Fibroblast of villous mesenchyme (primary cell): ENCODE data around the gene RABGEF1. TPM values are rescaled to one million over a fixed set of nuclear protein-coding genes. Genes with fewer than 3 reads are reported as not detected.
"Not testable (repeated sequence)": the region's sequence is repeated elsewhere in the genome, so short reads cannot be mapped to it uniquely, and the experiment has no call there.

ENCODE experiments used
- DNase-seq: peaks from one replicate; pipeline ENCODE4 v3.0.0-alpha.2; 2010; ENCODE audit warnings: low read depth
- H3K4me3 ChIP-seq: 2 replicates; pipeline ENCODE4 v1.5.1; 2011; ENCODE audit warnings: low read depth, mild to moderate bottlenecking, low read length
- total RNA-seq: library from RNA; depleted of rRNA; stranded (reverse); fragments of >200 nt; gene quantifications from 2 replicates; pipeline ENCODE4 v1.2.3, GENCODE V29; 2012
- TF ChIP-seq, protein P1 (sequence below): IDR thresholded peaks from 2 replicates; pipeline ENCODE4 v1.5.1; 2012; ENCODE audit warnings: low read depth, mild to moderate bottlenecking, low read length; ENCODE audit not compliant: insufficient read depth

RABGEF1 gene
- total RNA-seq, 1 donor = 61.7 TPM

DNA sequence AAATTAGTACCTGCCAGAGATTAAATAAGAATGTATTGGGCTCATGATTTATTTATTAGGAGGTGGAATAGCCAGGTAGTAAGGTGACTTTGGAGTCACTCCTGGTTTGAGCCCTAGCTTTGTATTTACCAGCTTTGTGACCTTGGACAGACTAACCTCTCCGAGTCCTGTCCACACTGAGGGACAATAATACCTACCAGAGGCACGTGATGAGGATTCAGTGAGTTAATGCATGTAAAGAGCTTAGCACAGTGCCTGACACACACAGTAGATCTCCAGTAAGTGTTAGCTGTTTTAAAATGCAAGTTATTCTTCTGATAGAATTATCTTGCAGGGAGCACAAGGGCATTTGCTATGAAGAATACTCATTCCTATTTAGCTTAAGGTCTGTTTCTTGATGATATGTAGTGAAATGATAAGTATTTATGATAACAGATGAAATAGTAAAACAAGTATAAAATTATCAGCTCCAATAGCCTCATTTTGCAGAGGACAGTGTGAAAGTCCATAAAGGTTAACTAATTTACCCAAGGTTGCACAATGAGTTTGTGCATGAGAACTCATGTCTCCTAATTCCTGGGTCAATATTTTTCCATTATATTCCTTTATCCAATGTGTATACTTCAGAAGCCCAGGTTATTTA, 36.4 kb downstream of the RABGEF1 start:
- no peak for DNase-seq
- no peak overlapping the region for H3K4me3 ChIP-seq
- TF ChIP-seq, protein P1, sequence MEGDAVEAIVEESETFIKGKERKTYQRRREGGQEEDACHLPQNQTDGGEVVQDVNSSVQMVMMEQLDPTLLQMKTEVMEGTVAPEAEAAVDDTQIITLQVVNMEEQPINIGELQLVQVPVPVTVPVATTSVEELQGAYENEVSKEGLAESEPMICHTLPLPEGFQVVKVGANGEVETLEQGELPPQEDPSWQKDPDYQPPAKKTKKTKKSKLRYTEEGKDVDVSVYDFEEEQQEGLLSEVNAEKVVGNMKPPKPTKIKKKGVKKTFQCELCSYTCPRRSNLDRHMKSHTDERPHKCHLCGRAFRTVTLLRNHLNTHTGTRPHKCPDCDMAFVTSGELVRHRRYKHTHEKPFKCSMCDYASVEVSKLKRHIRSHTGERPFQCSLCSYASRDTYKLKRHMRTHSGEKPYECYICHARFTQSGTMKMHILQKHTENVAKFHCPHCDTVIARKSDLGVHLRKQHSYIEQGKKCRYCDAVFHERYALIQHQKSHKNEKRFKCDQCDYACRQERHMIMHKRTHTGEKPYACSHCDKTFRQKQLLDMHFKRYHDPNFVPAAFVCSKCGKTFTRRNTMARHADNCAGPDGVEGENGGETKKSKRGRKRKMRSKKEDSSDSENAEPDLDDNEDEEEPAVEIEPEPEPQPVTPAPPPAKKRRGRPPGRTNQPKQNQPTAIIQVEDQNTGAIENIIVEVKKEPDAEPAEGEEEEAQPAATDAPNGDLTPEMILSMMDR = no peak

DNA sequence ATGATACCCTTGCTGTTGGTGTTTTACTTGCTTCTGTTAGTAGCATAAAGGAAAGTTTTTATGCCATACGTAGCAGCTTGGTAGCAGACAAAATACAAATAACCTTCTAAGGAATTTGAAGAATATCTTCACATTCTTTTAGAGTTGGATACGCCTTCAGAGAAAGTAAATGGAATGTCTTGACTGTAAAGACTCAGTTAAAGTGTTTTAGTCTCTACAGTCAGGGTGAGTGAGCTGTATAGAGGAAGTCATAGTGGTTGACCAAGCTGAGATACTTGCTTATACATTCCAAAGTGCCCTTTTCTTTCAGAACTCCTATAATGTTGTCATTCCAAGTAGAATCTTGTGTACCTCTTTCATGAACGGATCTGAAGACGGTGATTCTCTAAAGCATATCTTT, 37.7 kb downstream of the RABGEF1 start:
- H3K4me3 ChIP-seq = no peak overlapping the region
- peak; percentile 18 for DNase-seq
- TF ChIP-seq, protein P1 = no peak

DNA sequence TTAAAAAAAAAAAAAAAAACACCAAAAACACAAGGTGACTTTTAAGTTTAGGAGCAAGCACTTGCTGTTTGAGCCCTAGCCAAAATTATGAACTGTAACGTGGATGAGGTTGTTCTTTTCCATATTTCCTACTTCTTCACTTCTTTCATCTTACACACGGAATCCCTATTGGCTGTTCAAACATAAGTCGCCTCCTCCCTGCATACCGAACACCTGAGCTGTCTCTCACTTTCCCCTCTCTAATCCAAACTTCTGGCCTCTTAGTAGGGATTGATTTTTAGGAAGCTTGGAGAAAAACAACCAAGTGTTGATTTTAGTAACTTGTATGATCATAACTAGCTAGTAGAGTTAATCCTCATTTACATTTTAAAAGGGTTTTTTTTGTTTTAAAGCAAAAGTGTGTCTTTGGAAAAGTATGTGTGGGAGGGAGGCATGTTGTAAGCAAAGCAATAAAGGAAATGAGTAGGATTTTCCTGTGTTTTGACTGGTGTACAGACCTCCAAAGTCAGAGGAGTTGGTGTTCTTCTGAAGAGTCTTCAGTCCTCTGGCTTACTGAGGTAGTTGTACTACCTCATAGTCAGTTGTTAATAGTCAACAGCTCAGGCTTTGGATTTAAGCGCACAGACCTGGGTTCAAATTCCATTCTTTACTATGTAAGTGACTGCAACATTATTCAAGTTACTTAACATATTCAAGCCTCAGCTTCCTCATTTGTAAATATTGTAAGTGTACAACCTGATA, 39.3 kb downstream of the RABGEF1 start:
- TF ChIP-seq, protein P1 = no peak
- no peak overlapping the region for H3K4me3 ChIP-seq
- peak; percentile 63 for DNase-seq

DNA sequence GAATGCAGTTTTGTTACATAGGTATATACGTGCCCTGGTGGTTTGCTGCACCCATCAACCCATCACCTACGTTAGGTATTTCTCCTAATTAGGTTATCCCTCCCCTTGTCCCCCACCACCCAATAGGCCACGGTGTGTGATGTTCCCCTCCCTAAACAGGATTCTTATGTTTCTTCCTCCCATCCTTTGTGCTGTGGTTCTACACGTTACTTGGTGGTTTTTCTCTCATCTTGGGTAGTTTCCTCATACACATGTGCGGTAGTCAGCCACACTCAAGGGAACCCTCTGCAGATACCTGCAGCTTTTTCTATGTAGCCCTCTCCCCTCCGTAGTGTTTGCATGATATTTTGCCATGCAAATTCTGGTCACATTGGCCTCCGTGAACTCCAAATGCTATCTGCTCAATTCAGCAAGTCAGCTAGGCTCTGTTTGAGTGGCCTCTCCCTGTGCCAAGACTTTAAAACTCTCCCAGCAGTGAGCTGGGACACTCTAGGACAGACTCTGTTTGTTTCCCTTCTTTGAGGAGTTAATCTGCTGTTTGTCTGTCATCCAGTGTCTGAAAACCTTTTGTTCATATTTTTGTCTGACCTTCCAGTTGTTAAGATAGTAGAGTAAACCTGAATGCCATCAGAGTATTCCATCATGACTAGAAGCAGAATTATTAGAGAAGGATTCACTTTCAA, 41.0 kb downstream of the RABGEF1 start:
- TF ChIP-seq, protein P1 = no peak
- H3K4me3 ChIP-seq = no peak overlapping the region
- no peak for DNase-seq

DNA sequence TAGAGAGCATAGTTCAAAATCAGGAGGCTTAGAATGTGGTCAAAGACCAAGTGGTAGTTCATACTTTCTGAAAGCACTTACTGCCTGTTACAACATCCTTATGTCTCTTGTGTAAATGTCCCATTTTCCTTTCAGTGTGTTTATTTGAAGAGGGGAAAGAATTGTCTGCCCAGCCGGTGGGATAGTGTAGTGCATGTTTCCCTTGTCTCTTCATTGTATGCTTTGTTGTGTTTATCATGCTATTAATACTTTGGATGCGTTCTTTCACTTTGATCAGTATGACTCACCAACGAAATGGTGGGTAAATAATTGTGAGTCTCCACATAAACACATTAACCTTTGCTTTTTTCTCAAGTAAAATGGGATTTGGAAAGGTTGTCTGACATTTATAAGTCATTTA, 42.3 kb downstream of the RABGEF1 start:
- not testable (repeated sequence) for H3K4me3 ChIP-seq
- DNase-seq = peak; percentile 55

DNA sequence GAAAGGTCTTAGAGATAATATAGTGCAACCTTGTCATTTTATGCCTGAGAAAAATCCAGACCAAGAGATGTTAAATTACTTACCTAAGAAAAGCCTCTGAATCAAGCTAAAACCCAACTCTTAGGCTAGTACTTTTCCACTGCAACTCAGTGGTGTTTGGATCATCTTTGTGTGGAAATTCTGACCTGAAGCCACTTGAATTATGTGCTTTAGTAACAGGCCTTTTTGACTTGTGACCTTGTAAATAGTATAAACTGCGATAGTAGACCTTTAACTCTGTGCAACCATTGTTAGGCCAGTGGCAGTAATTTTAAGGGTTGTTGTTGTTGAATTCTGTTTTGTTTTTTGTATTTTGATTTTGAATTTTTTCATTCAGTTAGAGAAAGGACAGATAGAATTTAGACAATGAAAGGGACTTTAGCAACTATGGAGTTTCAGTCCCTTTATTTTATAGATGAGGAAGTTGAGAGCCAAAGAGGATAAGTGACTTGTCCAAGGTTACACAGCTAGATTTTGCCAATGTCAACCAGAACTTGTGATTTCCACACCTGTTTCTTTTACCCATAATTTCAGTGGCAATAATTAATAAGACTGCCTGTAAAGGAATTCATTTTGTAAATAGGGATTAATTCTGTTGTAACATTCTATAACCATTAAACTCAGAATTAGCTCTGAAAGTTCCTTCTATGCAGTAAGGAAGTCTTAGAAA, 43.5 kb downstream of the RABGEF1 start:
- not testable (repeated sequence) for DNase-seq, H3K4me3 ChIP-seq

DNA sequence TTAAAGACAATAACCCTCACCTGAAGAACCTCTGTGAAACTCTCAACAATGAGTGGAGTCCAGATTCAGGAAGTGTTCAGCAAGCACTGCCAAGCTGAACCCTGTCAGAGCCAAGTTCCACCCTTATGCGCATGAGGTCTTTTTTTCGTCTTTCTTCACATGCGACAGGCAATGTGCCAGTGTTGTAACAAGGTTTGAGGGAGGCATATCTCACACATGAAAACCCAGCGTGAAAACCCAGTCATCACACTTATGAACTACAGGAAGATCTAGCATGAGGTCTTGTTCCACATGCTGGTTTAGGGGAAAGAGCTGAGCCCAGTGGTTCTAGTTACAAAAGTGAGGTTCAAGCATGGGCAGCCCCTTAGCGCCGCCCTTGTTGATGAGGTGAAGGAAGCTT, 49.7 kb downstream of the RABGEF1 start:
- TF ChIP-seq, protein P1 = no peak
- no peak for DNase-seq
- H3K4me3 ChIP-seq = no peak overlapping the region
